Suppressor macrophage treated with lipopolysaccharide for 4 hours (primary cell): Measurements from ENCODE around the gene SLC6A1.
"Not testable (repeated sequence)": the region's sequence is repeated elsewhere in the genome, so short reads cannot be mapped to it uniquely, and the experiment has no call there.

Experiments
- DNase-seq: peaks from one replicate; pipeline ENCODE4 v3.0.0-alpha.2; 2020

Gene SLC6A1

DNA sequence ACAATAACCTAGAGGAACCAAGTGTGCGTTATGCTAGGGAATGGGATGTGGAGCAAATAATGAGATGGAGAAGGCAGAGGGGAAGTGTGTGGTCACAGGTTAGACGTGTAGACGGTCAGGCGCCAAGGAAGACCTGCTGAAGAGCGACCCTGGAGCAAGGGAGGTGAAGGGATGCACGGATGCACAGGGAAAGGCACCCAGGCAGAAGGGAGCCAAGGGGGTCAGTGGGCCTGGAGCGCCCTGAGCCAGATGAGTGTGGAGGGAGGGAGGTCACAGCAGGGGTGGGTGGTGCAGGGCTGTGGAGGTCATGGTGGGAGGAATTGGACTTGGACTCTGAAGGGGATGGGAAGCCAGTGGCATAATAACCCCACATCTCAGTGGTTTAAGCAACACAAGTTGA is 70.2 kb downstream of the SLC6A1 start:
- no peak for DNase-seq

DNA sequence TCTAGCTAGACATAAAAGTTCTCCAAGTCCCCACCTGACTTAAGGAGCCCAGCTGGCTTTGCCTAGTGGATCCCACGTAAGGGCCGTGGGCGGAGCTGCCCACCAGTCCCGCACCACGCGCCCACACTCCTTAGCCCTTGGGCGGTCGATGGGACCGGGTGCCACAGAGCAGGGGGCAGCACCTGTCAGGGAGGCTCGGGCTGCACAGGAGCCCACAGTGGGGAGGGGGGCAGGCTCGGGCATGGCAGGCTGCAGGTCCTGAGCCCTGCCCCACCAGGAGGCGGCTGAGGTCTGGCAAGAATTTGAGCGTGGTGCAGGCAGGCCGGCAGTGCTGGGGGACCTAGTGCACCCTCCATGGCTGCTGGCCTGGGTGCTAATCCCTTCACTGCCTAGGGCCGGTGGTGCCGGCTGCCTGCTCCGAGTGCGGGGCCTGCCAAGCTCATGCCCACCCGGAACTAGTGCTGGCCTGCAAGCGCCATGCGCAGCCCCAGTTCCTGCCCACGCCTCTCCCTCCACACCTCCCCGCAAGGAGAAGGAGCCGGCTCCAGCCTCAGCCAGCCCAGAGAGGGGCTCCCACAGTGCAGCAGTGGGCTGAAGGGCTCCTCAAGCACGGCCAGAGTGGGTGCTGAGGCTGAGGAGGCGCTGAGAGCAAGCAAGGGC is 78.7 kb downstream of the SLC6A1 start:
- DNase-seq: no peak

DNA sequence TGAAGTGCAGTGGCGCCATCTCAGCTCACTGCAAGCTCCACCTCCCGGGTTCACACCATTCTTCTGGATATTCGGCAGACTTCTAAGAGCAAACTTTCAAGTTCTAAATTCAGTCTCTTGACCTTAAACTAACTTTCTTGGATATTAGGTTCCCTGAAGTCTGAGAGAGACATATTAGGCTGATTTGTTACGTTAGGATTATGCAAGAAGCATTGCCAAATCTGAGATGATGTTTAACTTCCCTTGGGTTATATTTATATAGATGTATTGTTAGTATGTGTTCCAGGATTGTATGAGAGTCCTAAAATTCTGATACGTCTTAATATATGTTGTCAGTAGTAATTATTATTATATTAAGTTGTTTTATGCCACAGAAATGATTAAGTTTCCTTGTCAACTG is 80.1 kb downstream of the SLC6A1 start:
- peak; percentile 58 for DNase-seq

- DNase-seq: no peak
Measured at GRCh38 chr3:11074011-11074410, 81.5 kb downstream of the SLC6A1 start.

GRCh38 chr3:11074451-11074850 is 81.9 kb downstream of the SLC6A1 start:
- DNase-seq: no peak

GRCh38 chr3:11075122-11075521 is 82.6 kb downstream of the SLC6A1 start:
- not testable (repeated sequence) for DNase-seq

DNA sequence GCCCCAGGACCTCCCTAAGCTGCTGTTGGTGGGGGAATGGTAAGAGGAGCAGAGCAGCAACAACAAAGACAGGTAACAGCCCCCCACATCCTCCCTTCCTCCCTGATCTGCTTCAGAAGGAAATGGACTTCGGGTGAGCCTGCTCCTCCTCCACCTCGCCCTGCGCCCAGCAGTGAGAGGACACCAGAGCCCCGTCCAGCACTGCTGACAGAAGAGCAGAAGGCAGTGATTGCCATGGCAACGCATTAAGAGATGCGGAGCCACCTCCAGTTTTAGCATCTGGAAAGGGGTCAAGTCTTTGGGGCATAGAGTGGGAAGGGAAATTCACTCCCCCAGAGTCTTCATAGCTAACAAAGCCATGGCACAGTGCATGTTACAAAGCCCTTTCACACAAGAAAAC is 84.2 kb downstream of the SLC6A1 start:
- DNase-seq: no peak

GRCh38 chr3:11077466-11077865 is 84.9 kb downstream of the SLC6A1 start:
- DNase-seq: peak; percentile 86

DNA sequence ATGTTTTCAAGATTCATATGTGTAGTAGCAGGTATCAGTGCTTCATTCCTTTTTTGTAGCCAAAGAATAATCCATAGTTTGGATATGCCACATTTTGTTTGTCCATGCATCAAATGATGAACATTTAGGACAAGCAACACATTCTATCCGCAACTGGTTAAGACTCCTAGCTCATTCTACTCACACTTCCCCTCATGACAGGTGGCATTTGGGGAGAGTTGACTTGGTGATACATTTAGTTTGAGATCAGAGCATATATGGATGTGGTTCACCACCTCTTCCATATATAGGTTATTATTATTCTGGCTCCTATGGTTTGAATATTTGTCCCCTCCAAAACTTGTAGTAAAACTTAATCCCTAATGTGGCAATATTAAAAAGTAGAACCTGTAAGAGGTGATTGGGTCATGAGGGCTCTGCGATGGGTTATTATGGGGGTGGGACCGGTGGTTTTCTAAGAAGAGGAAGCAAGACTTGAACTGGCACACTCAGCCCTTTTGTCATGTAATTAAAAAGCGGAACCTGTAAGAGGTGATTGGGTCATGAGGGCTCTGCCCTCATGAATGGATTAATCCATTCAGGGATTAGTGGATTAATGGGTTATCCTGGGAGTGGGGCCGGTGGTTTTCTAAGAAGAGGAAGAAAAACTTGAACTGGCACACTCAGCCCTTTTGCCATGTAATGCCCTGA is 86.4 kb downstream of the SLC6A1 start:
- DNase-seq: peak; percentile 80

DNA sequence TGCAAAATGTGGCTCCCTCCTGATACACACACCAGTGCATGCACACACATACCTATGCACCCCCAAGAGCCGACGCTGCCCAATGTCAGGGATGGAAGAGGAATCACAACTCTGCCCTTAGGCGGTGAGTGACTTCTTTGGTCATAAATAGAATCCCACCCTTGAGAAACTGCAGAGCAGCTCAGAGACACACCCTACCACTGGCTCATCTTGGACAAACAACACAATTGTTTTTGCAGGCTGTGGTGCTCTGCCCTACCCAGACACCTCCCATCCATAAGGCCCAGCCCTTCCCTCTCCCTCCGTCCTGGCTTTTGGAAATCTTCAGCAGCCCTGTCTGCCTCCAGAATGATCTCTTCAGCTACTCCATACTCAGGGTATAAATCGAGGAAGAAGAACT is 87.9 kb downstream of the SLC6A1 start:
- DNase-seq: no peak

- no peak for DNase-seq
Measured at GRCh38 chr3:11084098-11084497, 91.5 kb downstream of the SLC6A1 start.

DNA sequence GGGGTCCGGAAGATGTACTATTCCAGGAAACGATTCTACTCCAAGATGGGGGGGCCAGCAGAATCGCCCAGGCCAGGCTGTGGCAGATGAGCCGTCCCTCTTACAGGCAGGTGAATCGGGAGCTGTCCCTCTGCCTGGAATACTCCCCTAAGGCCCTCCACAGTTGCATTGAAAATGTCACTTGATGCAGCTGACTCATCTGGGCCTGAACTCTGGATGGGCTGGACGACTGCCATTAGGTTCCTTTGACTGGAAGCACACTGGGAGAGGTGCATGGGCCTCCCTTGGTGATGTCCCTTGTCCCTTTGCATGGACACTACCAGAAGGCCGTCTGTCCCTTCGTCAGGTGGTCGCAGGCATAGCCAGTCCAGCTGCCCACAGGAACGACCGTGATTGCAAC is 92.1 kb downstream of the SLC6A1 start:
- DNase-seq: no peak

DNA sequence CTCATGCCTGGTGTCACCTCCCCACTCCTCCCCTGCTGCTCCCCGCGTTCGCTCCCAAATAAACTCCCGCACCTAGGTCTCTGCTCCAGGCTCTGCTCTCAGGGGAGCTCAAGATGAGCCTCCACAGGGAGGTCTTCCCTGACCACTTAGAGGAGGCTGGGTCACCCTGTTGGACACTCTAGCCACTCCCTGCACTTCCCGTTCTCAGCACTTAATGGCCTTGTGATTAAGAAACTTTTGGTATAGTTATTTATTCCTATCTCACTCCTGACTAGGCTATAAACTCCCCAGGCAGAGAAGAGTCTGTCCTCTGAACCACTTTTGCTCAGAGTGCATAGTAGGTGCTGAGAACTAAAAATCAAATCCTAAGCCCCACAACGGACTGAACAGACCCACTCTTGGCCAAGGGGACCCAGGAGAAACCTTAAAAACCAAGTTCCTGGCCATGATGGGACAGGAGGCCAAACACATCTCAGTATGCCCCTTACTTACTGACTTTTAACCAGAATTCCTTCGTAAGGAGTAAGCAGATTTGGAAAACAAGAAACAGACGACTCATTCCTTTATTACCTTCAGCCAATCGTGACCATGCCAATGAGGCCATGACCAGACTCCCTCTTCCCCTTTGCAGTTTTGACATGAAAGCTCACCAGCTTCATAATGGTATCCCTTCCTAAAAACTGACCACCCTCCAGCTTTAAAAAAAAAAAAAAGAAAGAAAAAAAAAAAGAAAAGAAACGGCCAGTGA is 92.7 kb downstream of the SLC6A1 start:
- peak; percentile 38 for DNase-seq

DNA sequence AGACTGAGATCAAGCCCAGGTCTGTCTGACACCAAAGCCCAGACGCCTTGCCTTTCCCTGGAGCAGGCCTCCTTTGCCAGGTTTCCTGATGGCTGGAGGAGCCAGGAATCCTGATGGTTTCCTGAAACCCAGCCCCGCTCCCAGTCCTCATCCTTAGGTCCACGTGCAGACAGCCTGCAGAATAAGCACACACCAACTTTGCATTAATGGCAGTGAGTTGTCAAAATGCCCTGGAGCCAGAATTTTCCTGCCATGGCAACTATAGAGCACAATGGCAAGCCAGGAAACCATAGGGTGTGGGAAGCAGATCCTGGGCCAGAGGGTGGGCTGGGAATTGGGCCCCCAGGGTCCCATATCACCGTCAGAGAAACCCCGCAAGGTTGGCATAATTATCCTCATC is 94.3 kb downstream of the SLC6A1 start:
- DNase-seq: no peak

- no peak for DNase-seq
Measured at GRCh38 chr3:11088066-11088465, 95.5 kb downstream of the SLC6A1 start.

DNA sequence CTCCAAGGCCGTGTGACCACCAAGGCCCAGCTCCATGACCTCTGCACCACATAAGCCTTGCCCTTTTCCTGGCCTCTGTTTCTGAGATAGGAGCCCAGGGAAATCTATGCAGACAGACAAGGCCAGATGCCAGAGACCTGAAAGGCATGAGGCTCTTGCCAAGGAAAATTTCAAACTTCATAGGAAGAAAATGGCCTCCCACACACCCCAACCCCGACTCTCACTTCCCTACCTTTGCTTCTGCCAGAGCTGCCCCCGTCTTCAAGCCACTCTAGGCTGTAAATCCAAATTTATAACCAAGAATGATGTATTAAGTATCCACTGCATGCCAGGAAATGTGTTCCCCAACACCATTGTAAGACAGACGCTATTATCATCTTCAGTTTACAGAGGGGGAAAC is 96.3 kb downstream of the SLC6A1 start:
- DNase-seq: no peak
